Neural cell (in vitro differentiated cells): ENCODE results near the gene KLC1.

Source experiments
- EZH2 ChIP-seq: fragments of 200-600, 300-800 bp; shearing (Covaris generic), sonication (generic); IDR thresholded peaks from 2 replicates; pipeline ENCODE4 v1.6.1; 2014; ENCODE audit warnings: antibody characterized with exemption, low read length, borderline replicate concordance, mild to moderate bottlenecking; ENCODE audit not compliant: insufficient read depth, poor library complexity, severe bottlenecking
- TF ChIP-seq, protein P1 (sequence below): fragments of 450-650 bp; IDR thresholded peaks from 2 replicates; pipeline ENCODE4 v1.5.1; 2014; ENCODE audit warnings: antibody characterized with exemption, mild to moderate bottlenecking, moderate library complexity; ENCODE audit not compliant: poor library complexity, severe bottlenecking

DNA sequence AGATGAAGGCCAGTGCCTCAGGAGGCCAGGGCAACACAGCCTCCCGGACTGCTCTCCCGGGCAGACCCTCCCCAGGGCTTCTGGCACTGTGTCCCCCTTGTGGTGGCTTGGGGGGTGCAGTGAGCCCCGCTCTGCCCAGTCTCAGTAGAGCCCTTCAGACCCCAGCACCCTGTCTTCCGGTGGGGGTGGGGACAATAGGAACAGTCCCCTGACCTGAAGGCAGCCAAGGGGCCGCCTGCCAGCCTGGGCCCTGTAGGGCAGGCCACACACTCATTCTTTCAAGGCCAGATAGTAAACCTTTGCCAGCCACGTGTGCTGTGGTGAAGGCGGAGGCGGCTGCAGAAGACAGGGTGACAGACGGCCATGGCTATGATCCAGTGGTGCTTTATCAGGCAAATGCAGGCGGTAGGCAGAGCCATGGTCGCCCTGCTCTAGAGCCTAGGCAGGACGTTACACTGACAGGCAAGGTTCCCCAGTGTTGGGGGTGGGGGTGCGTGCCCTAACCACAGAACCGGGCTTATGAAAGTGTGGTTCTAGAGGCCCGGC, 101.6 kb downstream of the KLC1 start:
- TF ChIP-seq EZH2, result no peak
- TF ChIP-seq, protein P1, sequence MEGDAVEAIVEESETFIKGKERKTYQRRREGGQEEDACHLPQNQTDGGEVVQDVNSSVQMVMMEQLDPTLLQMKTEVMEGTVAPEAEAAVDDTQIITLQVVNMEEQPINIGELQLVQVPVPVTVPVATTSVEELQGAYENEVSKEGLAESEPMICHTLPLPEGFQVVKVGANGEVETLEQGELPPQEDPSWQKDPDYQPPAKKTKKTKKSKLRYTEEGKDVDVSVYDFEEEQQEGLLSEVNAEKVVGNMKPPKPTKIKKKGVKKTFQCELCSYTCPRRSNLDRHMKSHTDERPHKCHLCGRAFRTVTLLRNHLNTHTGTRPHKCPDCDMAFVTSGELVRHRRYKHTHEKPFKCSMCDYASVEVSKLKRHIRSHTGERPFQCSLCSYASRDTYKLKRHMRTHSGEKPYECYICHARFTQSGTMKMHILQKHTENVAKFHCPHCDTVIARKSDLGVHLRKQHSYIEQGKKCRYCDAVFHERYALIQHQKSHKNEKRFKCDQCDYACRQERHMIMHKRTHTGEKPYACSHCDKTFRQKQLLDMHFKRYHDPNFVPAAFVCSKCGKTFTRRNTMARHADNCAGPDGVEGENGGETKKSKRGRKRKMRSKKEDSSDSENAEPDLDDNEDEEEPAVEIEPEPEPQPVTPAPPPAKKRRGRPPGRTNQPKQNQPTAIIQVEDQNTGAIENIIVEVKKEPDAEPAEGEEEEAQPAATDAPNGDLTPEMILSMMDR, result no peak
